Ascending aorta (tissue), 2 donors: ENCODE data around the gene CCDC6. TPM values are rescaled to one million over a fixed set of nuclear protein-coding genes. Genes with fewer than 3 reads are reported as not detected.
A peak's percentile ranks its signal among the peaks of the same experiment; 100 is the strongest.

Source experiments
- DNase-seq, 2 donors: peaks; one replicate each; pipeline ENCODE4 v3.0.0-alpha.2; 2019; ENCODE audit warnings: low spot score in 2 of 2
- H3K27ac ChIP-seq, 2 donors: fragments of 200-600 bp; sonication (generic); one replicate each; pipeline ENCODE4 v1.5.1; 2016 to 2017; ENCODE audit warnings: mild to moderate bottlenecking in 1 of 2
- H3K27me3 ChIP-seq: fragments of 200-600 bp; sonication (generic); one replicate; pipeline ENCODE4 v1.5.1; 2017
- H3K36me3 ChIP-seq, 2 donors: fragments of 200-600 bp; sonication (generic); one replicate each; pipeline ENCODE4 v1.5.1; 2016
- H3K4me1 ChIP-seq, 2 donors: fragments of 200-600 bp; sonication (generic); one replicate each; pipeline ENCODE4 v1.5.1; 2016 to 2017; ENCODE audit warnings: mild to moderate bottlenecking in 1 of 2
- H3K4me3 ChIP-seq, 2 donors: fragments of 200-600 bp; sonication (generic); one replicate each; pipeline ENCODE4 v1.5.1; 2016 to 2017; ENCODE audit warnings: mild to moderate bottlenecking in 1 of 2
- H3K9me3 ChIP-seq, 2 donors: fragments of 200-600 bp; sonication (generic); one replicate each; pipeline ENCODE4 v1.5.1; 2016
- intact Hi-C: fragments of 100-400 bp; cut with DNase I; formaldehyde crosslinking; loops from one replicate; pipeline ENCODE4 v1.15.1; 2023
- total RNA-seq: library from RNA; depleted of rRNA; stranded (reverse); fragments of >200 nt; gene quantifications from one replicate; pipeline ENCODE4 v1.1.0, GENCODE V29; 2016
- TF ChIP-seq, protein P1 (sequence below), 3 experiments: fragments of 200-600 bp in 2 of 3; fragments of 450-650 bp in 1 of 3; sonication (generic) in 2 of 3; IDR thresholded peaks; one replicate each; pipeline ENCODE4 v1.5.1; 2016 to 2019; ENCODE audit warnings: antibody characterized with exemption in 3 of 3, mild to moderate bottlenecking in 1 of 3, moderate library complexity in 1 of 3

The CCDC6 gene
- total RNA-seq, 1 donor from 2014 or later: 21.1 TPM

DNA sequence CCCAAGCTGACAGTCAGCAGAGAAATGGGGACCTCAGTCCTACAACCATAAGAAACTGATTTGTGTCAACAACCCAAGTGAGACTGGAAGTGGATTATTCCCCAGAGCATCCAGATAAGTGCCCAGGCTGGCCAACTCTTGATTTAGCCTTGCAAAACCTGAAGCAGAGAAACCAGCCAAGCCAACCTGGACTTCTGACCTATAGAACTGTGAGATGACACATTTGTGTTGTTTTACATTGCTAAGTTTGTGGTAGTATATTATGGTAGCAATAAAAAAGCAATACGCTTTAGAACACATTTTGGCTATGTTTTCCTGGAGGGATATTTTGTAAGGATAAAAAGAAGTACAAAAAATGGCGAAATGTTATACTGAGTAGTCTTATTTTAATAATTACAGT is 19.7 kb upstream of the CCDC6 start:
- Histone ChIP-seq H3K9me3 (peaks cover 4 to 19% of the 10 kb centered on the region in 2 donors), H3K36me3 (no peaks in the 10 kb centered on the region), H3K27ac (no peak overlapping the region), H3K4me1 (no peaks in the 10 kb centered on the region), H3K4me3 (no peak overlapping the region), H3K27me3 (no peaks in the 10 kb centered on the region)
- TF ChIP-seq, protein P1, sequence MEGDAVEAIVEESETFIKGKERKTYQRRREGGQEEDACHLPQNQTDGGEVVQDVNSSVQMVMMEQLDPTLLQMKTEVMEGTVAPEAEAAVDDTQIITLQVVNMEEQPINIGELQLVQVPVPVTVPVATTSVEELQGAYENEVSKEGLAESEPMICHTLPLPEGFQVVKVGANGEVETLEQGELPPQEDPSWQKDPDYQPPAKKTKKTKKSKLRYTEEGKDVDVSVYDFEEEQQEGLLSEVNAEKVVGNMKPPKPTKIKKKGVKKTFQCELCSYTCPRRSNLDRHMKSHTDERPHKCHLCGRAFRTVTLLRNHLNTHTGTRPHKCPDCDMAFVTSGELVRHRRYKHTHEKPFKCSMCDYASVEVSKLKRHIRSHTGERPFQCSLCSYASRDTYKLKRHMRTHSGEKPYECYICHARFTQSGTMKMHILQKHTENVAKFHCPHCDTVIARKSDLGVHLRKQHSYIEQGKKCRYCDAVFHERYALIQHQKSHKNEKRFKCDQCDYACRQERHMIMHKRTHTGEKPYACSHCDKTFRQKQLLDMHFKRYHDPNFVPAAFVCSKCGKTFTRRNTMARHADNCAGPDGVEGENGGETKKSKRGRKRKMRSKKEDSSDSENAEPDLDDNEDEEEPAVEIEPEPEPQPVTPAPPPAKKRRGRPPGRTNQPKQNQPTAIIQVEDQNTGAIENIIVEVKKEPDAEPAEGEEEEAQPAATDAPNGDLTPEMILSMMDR (IDR thresholded peaks at IDR 0.05): no peak
- DNase-seq: no peak
- intact Hi-C loops: no loop called here

DNA sequence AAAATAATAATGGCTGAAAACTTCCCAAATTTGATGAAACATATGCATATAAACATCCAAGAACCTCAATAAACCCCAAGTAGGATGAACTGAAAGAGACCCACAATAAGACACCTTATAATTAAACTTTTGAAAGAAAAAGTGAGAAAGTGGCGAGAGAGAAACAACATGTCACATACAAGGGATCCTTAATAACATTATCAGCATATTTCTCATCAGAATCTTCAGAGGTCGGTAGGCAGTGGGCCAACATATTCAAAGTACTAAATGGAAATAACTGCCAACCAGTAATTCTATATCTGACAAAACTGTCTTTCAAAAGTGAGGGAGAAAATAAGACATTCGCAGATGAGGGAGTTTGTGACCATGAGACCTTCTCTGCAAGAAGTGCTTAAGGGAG is 16.6 kb upstream of the CCDC6 start:
- Histone ChIP-seq H3K36me3 (no peaks in the 10 kb centered on the region), H3K27me3 (no peaks in the 10 kb centered on the region), H3K4me1 (no peaks in the 10 kb centered on the region), H3K4me3 (no peak overlapping the region), H3K9me3 (peaks cover 4 to 19% of the 10 kb centered on the region in 2 donors), H3K27ac (no peak overlapping the region)
- TF ChIP-seq, protein P1 (IDR thresholded peaks at IDR 0.05): no peak
- no peak for DNase-seq
- intact Hi-C loops: no loop called here

DNA sequence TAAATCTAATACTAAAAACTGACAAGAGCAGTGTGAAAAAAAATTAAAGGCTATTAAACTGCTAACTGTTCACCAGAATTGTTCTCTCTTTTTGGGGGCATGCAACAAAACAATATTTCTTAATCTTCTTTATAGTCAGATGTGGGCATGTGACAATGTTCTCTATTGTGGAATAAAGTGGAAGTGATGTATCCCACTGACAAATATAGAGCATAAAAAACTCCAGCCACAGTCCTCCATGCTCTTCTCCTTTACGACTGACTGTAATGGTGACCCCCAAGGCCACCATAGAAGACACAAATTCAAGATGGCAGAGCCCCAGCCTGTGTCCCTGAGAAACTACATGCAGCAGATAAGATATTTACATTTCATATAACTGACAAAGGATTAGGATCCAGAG is 11.6 kb upstream of the CCDC6 start:
- no peaks in the 10 kb centered on the region for H3K4me1 ChIP-seq
- H3K36me3 ChIP-seq: no peaks in the 10 kb centered on the region
- no peak for DNase-seq
- TF ChIP-seq, protein P1 (IDR thresholded peaks at IDR 0.05): no peak
- no peak overlapping the region for H3K4me3 ChIP-seq
- no peaks in the 10 kb centered on the region for H3K27me3 ChIP-seq
- H3K27ac ChIP-seq: no peak overlapping the region
- intact Hi-C loops: no loop called here
- peaks cover 11 to 26% of the 10 kb centered on the region in 2 donors for H3K9me3 ChIP-seq

DNA sequence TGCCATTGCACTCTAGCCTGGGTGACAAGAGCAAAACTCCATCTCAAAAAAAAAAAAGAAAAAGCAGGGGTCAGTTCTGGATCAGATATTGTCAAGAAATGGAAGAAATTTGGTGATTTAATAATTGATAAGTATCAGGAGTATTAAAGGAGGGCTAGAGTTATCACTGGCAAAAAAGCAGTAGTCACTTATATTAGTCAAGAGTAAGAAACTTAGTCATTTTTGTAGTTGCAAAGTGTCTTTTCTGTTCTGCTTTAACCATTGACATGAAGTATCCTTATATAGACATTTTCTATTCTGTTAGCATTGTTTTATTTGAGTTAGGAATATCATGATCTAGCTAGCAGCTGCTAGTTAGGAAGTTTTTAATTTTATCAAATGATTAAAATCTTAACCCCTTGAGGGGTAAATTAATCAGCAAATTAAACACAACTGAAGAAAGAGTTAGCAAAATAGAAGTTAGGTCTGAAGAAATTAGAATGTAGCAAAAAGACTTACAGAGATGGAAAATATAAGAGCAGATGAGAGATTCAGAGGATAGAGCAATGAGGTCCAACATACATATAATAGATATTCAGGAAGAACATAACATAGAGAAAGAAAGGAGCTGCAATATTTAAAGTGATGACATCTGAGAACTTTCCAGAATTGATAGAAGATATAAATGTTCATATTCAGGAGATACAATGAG is 7.3 kb upstream of the CCDC6 start:
- TF ChIP-seq, protein P1 (IDR thresholded peaks at IDR 0.05): no peak
- Histone ChIP-seq H3K36me3 (no peaks in the 10 kb centered on the region), H3K9me3 (peaks cover 9 to 13% of the 10 kb centered on the region in 2 donors), H3K4me1 (peaks cover 0 to 7% of the 10 kb centered on the region in 2 donors), H3K27me3 (no peaks in the 10 kb centered on the region), H3K27ac (no peak overlapping the region), H3K4me3 (no peak overlapping the region)
- no peak for DNase-seq
- intact Hi-C loops: no loop called here

DNA sequence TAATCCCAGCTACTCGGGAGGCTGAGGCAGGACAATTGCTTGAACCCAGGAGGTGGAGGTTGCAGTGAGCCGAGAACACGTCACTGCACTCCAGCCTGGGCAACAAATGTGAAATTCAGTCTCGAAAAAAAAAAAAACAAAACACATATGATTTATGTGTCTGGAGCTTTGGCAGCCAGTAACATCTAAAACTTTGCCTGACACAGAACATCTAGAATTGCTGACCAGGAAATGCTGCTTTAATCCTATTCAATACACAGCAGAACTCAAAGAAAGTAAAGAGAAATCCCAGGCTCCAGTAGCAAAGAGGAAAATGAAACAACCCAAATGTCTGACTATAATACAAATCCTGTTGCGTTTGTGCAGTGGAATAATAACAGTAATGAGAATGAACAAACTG is 4.5 kb upstream of the CCDC6 start:
- peak overlapping the region in 1 of 2 donors; percentile 61 for H3K27ac ChIP-seq
- peaks cover 9 to 13% of the 10 kb centered on the region in 2 donors for H3K9me3 ChIP-seq
- intact Hi-C loops: no loop called here
- TF ChIP-seq, protein P1 (IDR thresholded peaks at IDR 0.05): no peak
- DNase-seq: no peak
- H3K4me1 ChIP-seq: peaks cover 0 to 8% of the 10 kb centered on the region in 2 donors
- no peak overlapping the region for H3K4me3 ChIP-seq
- H3K36me3 ChIP-seq: no peaks in the 10 kb centered on the region
- no peaks in the 10 kb centered on the region for H3K27me3 ChIP-seq
